ENCODE data around the gene COP1. TPM values are rescaled to one million over a fixed set of nuclear protein-coding genes. Genes with fewer than 3 reads are reported as not detected.
A peak's percentile ranks its signal among the peaks of the same experiment; 100 is the strongest.

COP1 gene
- total RNA-seq, 1 donor from 2014 or later, result 72.2 TPM

GRCh38 chr1:175914115-175914514, 293.0 kb downstream of the COP1 start:
- DNase-seq (ENCODE audit: extremely low spot score in 2 of 2), result no peak
- Histone ChIP-seq H3K4me1 (no peaks in the 10 kb centered on the region), H3K9me3 (peaks cover 14% of the 10 kb centered on the region), H3K36me3 (no peaks in the 10 kb centered on the region), H3K27ac (no peak overlapping the region), H3K27me3 (no peaks in the 10 kb centered on the region), H3K4me3 (no peak overlapping the region)
- TF ChIP-seq POLR2A (IDR thresholded peaks at IDR 0.05), result no peak
- no peak for TF ChIP-seq CTCF (IDR thresholded peaks at IDR 0.05)
- TF ChIP-seq POLR2AphosphoS5 (IDR thresholded peaks at IDR 0.05; ENCODE audit: insufficient read depth in 1 of 2, low read depth in 1 of 2), result no peak
- intact Hi-C loops (cut with DNase I), result no loop called here

- DNase-seq (ENCODE audit: extremely low spot score in 2 of 2), result no peak
- no peaks in the 10 kb centered on the region for H3K27me3 ChIP-seq
- peaks cover 14% of the 10 kb centered on the region for H3K9me3 ChIP-seq
- H3K27ac ChIP-seq, result no peak overlapping the region
- TF ChIP-seq POLR2AphosphoS5 (IDR thresholded peaks at IDR 0.05; ENCODE audit: insufficient read depth in 1 of 2, low read depth in 1 of 2) (no peak), POLR2A (IDR thresholded peaks at IDR 0.05) (no peak), CTCF (IDR thresholded peaks at IDR 0.05) (no peak)
- H3K4me1 ChIP-seq, result no peaks in the 10 kb centered on the region
- H3K4me3 ChIP-seq, result no peak overlapping the region
- intact Hi-C loops (cut with DNase I), result no loop called here
- no peaks in the 10 kb centered on the region for H3K36me3 ChIP-seq
Observed at GRCh38 chr1:175911138-175911537, 295.9 kb downstream of the COP1 start.

GRCh38 chr1:175906370-175906769, 300.7 kb downstream of the COP1 start:
- Histone ChIP-seq H3K27me3 (no peaks in the 10 kb centered on the region), H3K4me3 (no peak overlapping the region), H3K4me1 (no peaks in the 10 kb centered on the region), H3K27ac (no peak overlapping the region), H3K36me3 (no peaks in the 10 kb centered on the region), H3K9me3 (peaks cover 11% of the 10 kb centered on the region)
- no peak for DNase-seq (ENCODE audit: extremely low spot score in 2 of 2)
- intact Hi-C loops (cut with DNase I), result no loop called here
- no peak for TF ChIP-seq POLR2A (IDR thresholded peaks at IDR 0.05)
- no peak for TF ChIP-seq CTCF (IDR thresholded peaks at IDR 0.05)
- no peak for TF ChIP-seq POLR2AphosphoS5 (IDR thresholded peaks at IDR 0.05; ENCODE audit: insufficient read depth in 1 of 2, low read depth in 1 of 2)

GRCh38 chr1:175904808-175905207, 302.3 kb downstream of the COP1 start:
- no peaks in the 10 kb centered on the region for H3K27me3 ChIP-seq
- H3K4me1 ChIP-seq, result no peaks in the 10 kb centered on the region
- no peak overlapping the region for H3K27ac ChIP-seq
- H3K9me3 ChIP-seq, result no peaks in the 10 kb centered on the region
- no peak for TF ChIP-seq POLR2A (IDR thresholded peaks at IDR 0.05)
- TF ChIP-seq CTCF (IDR thresholded peaks at IDR 0.05), result no peak
- TF ChIP-seq POLR2AphosphoS5 (IDR thresholded peaks at IDR 0.05; ENCODE audit: insufficient read depth in 1 of 2, low read depth in 1 of 2), result no peak
- intact Hi-C loops (cut with DNase I), result no loop called here
- no peaks in the 10 kb centered on the region for H3K36me3 ChIP-seq
- no peak overlapping the region for H3K4me3 ChIP-seq
- peak; percentile 31 to 32 for DNase-seq (ENCODE audit: extremely low spot score in 2 of 2)

- Histone ChIP-seq H3K4me3 (no peak overlapping the region), H3K27ac (no peak overlapping the region), H3K9me3 (no peaks in the 10 kb centered on the region), H3K4me1 (no peaks in the 10 kb centered on the region), H3K36me3 (no peaks in the 10 kb centered on the region), H3K27me3 (no peaks in the 10 kb centered on the region)
- intact Hi-C loops (cut with DNase I), result no loop called here
- peak in 1 of 2 donors; percentile 44 for DNase-seq (ENCODE audit: extremely low spot score in 2 of 2)
- no peak for TF ChIP-seq POLR2A (IDR thresholded peaks at IDR 0.05)
- TF ChIP-seq POLR2AphosphoS5 (IDR thresholded peaks at IDR 0.05; ENCODE audit: insufficient read depth in 1 of 2, low read depth in 1 of 2), result no peak
- TF ChIP-seq CTCF (IDR thresholded peaks at IDR 0.05), result no peak
Observed at GRCh38 chr1:175902281-175902680, 304.8 kb downstream of the COP1 start.

Data from vagina (tissue), 2 donors.